Nephron progenitor cell (in vitro differentiated cells): ENCODE measurements around the gene CSMD2.

ENCODE experiments used
- DNase-seq: peaks from one replicate; pipeline ENCODE4 v3.0.0; 2021
- H3K27ac Mint-ChIP-seq: 2 replicates; pipeline ENCODE4 v1.8.0; 2021; ENCODE audit warnings: mild to moderate bottlenecking, moderate library complexity, mixed read lengths
- H3K27me3 Mint-ChIP-seq: 2 replicates; pipeline ENCODE4 v1.8.0; 2021; ENCODE audit warnings: mild to moderate bottlenecking, low read depth, mixed read lengths; ENCODE audit not compliant: poor library complexity
- H3K36me3 Mint-ChIP-seq: 2 replicates; pipeline ENCODE4 v1.8.0; 2021; ENCODE audit warnings: low read depth, mixed read lengths
- H3K4me1 Mint-ChIP-seq: 2 replicates; pipeline ENCODE4 v1.8.0; 2021; ENCODE audit warnings: mixed read lengths
- H3K4me3 Mint-ChIP-seq: 2 replicates; pipeline ENCODE4 v1.8.0; 2021; ENCODE audit warnings: mild to moderate bottlenecking, moderate library complexity, mixed read lengths
- H3K9me3 Mint-ChIP-seq: 2 replicates; pipeline ENCODE4 v1.8.0; 2021; ENCODE audit warnings: mild to moderate bottlenecking, moderate library complexity, mixed read lengths
- TF ChIP-seq, protein P1 (sequence below): fragments of 200-600 bp; sonication (generic); IDR thresholded peaks from 2 replicates; pipeline ENCODE4 v1.5.0; 2021; ENCODE audit warnings: antibody characterized with exemption

The CSMD2 gene

DNA sequence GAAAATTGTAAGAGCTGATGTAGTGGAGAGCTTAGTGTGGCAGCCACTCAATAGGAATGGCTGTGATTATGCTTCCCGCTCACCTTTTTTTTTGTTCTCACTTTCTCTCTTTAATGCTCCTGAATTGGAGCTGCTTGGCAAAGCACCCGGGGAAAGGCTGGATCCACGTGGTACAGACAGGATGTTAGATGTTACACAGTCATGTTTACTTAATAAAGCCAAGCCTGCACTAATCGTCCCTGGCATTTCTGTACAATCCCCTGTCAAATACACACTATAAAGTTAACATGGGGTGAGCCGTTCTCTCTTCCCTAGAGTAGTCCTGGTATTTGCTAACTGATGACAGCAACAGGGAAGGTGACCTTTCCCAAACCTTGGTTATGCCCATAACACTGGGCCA, 504.8 kb downstream of the CSMD2 start:
- no peaks in the 10 kb centered on the region for H3K36me3 Mint-ChIP-seq
- TF ChIP-seq, protein P1, sequence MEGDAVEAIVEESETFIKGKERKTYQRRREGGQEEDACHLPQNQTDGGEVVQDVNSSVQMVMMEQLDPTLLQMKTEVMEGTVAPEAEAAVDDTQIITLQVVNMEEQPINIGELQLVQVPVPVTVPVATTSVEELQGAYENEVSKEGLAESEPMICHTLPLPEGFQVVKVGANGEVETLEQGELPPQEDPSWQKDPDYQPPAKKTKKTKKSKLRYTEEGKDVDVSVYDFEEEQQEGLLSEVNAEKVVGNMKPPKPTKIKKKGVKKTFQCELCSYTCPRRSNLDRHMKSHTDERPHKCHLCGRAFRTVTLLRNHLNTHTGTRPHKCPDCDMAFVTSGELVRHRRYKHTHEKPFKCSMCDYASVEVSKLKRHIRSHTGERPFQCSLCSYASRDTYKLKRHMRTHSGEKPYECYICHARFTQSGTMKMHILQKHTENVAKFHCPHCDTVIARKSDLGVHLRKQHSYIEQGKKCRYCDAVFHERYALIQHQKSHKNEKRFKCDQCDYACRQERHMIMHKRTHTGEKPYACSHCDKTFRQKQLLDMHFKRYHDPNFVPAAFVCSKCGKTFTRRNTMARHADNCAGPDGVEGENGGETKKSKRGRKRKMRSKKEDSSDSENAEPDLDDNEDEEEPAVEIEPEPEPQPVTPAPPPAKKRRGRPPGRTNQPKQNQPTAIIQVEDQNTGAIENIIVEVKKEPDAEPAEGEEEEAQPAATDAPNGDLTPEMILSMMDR = no peak
- H3K27me3 Mint-ChIP-seq = peaks cover 4% of the 10 kb centered on the region
- H3K4me1 Mint-ChIP-seq = no peaks in the 10 kb centered on the region
- H3K27ac Mint-ChIP-seq = no peak overlapping the region
- no peaks in the 10 kb centered on the region for H3K9me3 Mint-ChIP-seq
- no peak for DNase-seq
- H3K4me3 Mint-ChIP-seq = no peak overlapping the region

DNA sequence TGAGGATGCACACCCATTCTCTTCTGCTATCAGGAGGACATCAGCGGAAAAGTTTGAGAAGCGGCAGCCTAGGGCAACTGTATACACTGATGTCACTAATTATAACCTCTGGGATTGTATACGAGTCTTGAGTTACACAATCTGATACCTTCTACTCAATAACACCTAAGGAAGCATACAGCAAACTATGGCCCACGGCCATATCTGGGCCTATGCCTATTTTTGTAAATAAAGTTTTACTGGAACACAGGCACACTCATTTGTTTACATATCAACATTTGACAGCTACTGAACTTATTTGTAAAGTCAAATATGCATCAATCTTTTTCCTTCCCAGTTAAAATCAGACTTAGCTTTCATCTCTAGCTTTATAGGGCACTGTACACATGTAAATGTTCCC, 505.4 kb downstream of the CSMD2 start:
- Mint-ChIP-seq H3K9me3 (no peaks in the 10 kb centered on the region), H3K36me3 (no peaks in the 10 kb centered on the region), H3K27ac (no peak overlapping the region), H3K4me3 (no peak overlapping the region), H3K4me1 (no peaks in the 10 kb centered on the region), H3K27me3 (peaks cover 4% of the 10 kb centered on the region)
- TF ChIP-seq, protein P1 = no peak
- DNase-seq = no peak

DNA sequence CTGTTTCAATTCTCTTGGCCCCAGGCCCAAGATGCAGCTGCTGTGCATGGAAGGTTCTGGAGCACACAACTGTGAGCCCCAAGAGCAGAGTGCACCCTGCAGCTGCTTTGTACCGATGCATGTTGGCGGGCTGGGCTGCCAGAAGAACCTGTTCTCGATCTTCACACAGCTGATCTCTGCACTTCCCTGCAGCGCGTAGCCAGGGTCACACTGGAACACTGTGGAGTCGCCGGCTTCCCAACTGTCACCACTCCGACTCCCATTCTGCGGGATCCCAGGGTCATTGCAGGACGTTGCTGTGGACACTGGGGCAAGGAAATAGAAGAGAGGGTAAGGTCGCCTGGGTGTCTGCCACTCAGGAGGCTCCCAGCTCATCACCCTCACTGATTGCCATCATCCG, 507.2 kb downstream of the CSMD2 start:
- H3K4me1 Mint-ChIP-seq = no peaks in the 10 kb centered on the region
- H3K36me3 Mint-ChIP-seq = no peaks in the 10 kb centered on the region
- no peaks in the 10 kb centered on the region for H3K9me3 Mint-ChIP-seq
- H3K4me3 Mint-ChIP-seq = no peak overlapping the region
- DNase-seq = no peak
- TF ChIP-seq, protein P1 = no peak
- no peak overlapping the region for H3K27ac Mint-ChIP-seq
- H3K27me3 Mint-ChIP-seq = peaks cover 8% of the 10 kb centered on the region

DNA sequence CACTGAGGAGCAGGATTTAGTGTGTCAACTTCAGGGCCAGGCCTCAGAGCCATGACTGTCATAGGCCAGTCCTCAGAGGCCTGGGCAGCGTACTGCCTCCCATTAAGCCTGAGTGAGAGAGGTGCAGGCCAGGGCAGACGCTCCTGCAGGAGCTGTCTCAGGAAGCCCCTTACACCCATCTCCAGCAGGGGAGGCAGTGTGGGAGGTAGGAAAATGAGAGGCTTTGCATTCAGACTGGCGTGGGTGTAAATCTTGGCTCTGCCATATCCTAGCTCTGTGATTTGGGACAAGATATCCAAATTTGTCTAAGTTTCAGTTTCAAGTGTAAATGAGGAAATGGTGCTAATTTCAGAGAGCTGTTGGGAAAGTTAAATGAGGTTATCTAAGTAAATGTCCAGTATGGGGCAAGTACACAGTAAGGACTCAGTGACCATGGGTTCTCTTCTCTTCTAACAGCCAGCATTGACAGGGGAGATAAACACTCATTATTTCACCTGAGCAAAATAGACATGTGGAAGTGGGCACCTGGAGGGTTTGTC, 508.5 kb downstream of the CSMD2 start:
- H3K4me3 Mint-ChIP-seq = no peak overlapping the region
- TF ChIP-seq, protein P1 = no peak
- H3K4me1 Mint-ChIP-seq = no peaks in the 10 kb centered on the region
- DNase-seq = no peak
- H3K9me3 Mint-ChIP-seq = no peaks in the 10 kb centered on the region
- H3K27me3 Mint-ChIP-seq = peaks cover 8% of the 10 kb centered on the region
- H3K36me3 Mint-ChIP-seq = no peaks in the 10 kb centered on the region
- no peak overlapping the region for H3K27ac Mint-ChIP-seq

DNA sequence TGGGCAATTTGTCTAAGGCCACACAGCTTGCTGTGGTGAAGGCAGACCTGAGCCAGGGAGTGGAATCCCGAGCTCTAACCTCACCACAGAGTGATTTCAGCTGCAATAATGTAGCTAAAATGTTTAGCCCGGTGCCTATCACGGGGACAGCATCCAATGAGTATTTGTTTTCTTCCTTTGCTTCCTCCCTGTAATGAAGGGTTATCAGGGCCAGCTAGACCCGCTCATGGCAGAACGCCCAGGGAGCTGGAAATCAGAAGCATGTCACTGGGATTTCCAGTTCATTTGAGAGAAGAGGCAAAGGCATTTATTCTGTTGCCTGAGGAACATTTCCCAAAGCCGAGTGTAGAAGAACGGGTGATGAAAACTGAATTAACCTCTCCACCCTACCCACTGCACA, 509.5 kb downstream of the CSMD2 start:
- no peaks in the 10 kb centered on the region for H3K36me3 Mint-ChIP-seq
- peaks cover 8% of the 10 kb centered on the region for H3K27me3 Mint-ChIP-seq
- no peaks in the 10 kb centered on the region for H3K9me3 Mint-ChIP-seq
- TF ChIP-seq, protein P1 = no peak
- no peaks in the 10 kb centered on the region for H3K4me1 Mint-ChIP-seq
- H3K27ac Mint-ChIP-seq = no peak overlapping the region
- no peak for DNase-seq
- H3K4me3 Mint-ChIP-seq = no peak overlapping the region

DNA sequence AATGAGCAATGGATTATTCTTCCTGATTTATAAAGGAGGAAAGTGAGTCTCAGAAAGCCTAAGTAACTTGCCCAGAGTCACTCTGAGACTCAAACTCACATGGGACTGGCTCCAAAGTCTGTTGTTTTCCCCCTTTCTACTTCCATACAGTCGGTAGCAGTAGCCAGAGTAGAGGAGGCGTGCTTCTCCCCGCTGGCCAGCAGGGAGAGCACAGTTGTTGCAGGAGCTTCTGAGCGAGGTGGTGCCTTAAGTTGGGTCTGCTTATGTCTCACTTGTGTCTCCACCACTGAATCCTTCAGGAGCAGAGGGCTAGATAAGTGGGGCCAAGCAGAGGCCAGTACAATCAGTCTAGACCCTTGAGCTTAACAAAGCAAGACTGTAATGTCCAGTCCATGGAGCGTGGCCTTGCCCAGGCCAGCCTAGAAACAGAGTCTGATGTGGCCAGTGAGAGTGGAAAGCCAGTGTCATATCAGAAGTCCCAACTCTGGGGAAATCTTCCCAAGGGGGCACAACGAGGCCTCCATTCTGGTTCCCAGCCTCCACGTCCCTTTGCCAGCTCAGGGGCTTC, 510.7 kb downstream of the CSMD2 start:
- Mint-ChIP-seq H3K4me1 (no peaks in the 10 kb centered on the region), H3K36me3 (no peaks in the 10 kb centered on the region), H3K27ac (no peak overlapping the region), H3K4me3 (no peak overlapping the region), H3K27me3 (peaks cover 8% of the 10 kb centered on the region), H3K9me3 (no peaks in the 10 kb centered on the region)
- TF ChIP-seq, protein P1 = peak; percentile 44
- DNase-seq = peak; percentile 31
